MM.1S (cell line): Measurements from ENCODE around the gene HMOX2.

ENCODE experiments used
- DNase-seq: peaks from one replicate; pipeline ENCODE4 v3.0.0-alpha.2; 2015
- H2AFZ ChIP-seq: fragments of 300-600 bp; sonication (generic); 2 replicates; pipeline ENCODE4 v1.6.0; 2016; ENCODE audit warnings: antibody characterized with exemption, low read length
- H3F3A ChIP-seq: fragments of 300-600 bp; sonication (generic); 2 replicates; pipeline ENCODE4 v1.6.1; 2016; ENCODE audit warnings: mild to moderate bottlenecking, antibody characterized with exemption, low read length, moderate library complexity, mixed read lengths; ENCODE audit not compliant: insufficient read depth
- H3K27ac ChIP-seq: fragments of 300-600 bp; sonication (generic); 2 replicates; pipeline ENCODE4 v1.5.1; 2016; ENCODE audit warnings: mild to moderate bottlenecking, low read length
- H3K27me3 ChIP-seq: fragments of 300-600 bp; sonication (generic); replicated peaks from 2 replicates; pipeline ENCODE4 v1.6.0; 2016; ENCODE audit warnings: low read length; ENCODE audit not compliant: insufficient read depth
- H3K36me3 ChIP-seq: fragments of 300-600 bp; sonication (generic); replicated peaks from 2 replicates; pipeline ENCODE4 v1.6.1; 2016; ENCODE audit warnings: mild to moderate bottlenecking, low read length, mixed read lengths; ENCODE audit not compliant: insufficient read depth
- H3K4me1 ChIP-seq: fragments of 300-600 bp; sonication (generic); 2 replicates; pipeline ENCODE4 v1.6.1; 2016; ENCODE audit warnings: low read length, mixed read lengths
- H3K4me2 ChIP-seq: fragments of 300-600 bp; sonication (generic); 2 replicates; pipeline ENCODE4 v1.6.0; 2016; ENCODE audit warnings: low read depth, low read length
- H3K4me3 ChIP-seq: fragments of 300-600 bp; sonication (generic); 2 replicates; pipeline ENCODE4 v1.5.1; 2016; ENCODE audit warnings: low read length, mixed read lengths
- H3K79me2 ChIP-seq: fragments of 300-600 bp; sonication (generic); 2 replicates; pipeline ENCODE4 v1.6.1; 2016; ENCODE audit warnings: mixed run types, low read length, mixed read lengths
- H3K9ac ChIP-seq: fragments of 300-600 bp; sonication (generic); 2 replicates; pipeline ENCODE4 v1.6.1; 2016; ENCODE audit warnings: low read length, mixed read lengths
- H3K9me2 ChIP-seq: fragments of 300-600 bp; sonication (generic); replicated peaks from 2 replicates; pipeline ENCODE4 v1.6.1; 2016; ENCODE audit warnings: mild to moderate bottlenecking, low read length, mixed read lengths; ENCODE audit not compliant: insufficient read depth
- H3K9me3 ChIP-seq: fragments of 300-600 bp; sonication (generic); replicated peaks from 2 replicates; pipeline ENCODE4 v1.6.1; 2016; ENCODE audit warnings: mild to moderate bottlenecking, low read length, mixed read lengths; ENCODE audit not compliant: insufficient read depth
- H4K20me1 ChIP-seq: fragments of 300-600 bp; sonication (generic); 2 replicates; pipeline ENCODE4 v1.6.1; 2016; ENCODE audit warnings: mild to moderate bottlenecking, low read length, moderate library complexity, mixed read lengths; ENCODE audit not compliant: insufficient read depth
- CTCF ChIP-seq: fragments of 300-600 bp; sonication (generic); IDR thresholded peaks from 2 replicates; pipeline ENCODE4 v1.5.1; 2016; ENCODE audit warnings: antibody characterized with exemption, low read length, mixed read lengths
- EZH2 ChIP-seq: fragments of 300-600 bp; sonication (generic); optimal IDR thresholded peaks from 2 replicates; pipeline ENCODE3; 2017; ENCODE audit warnings: low read depth, mild to moderate bottlenecking, antibody characterized with exemption, low read length, mixed read lengths
- EZH2phosphoT487 ChIP-seq: fragments of 300-600 bp; sonication (generic); IDR thresholded peaks from 2 replicates; pipeline ENCODE4 v1.6.1; 2018; ENCODE audit warnings: antibody characterized with exemption, low read length

HMOX2 gene

GRCh38 chr16:4488499-4488967, 12.3 kb downstream of the HMOX2 start:
- no peaks in the 10 kb centered on the region for H4K20me1 ChIP-seq
- no peak for DNase-seq
- H3K4me2 ChIP-seq: no peak overlapping the region
- H3K4me3 ChIP-seq: no peak overlapping the region
- no peak overlapping the region for H3K9ac ChIP-seq
- no peaks in the 10 kb centered on the region for H3K4me1 ChIP-seq
- H3K79me2 ChIP-seq: peaks cover 48% of the 10 kb centered on the region
- no peaks in the 10 kb centered on the region; the same call in 1 of the 2 replicates for H3F3A ChIP-seq
- no peak overlapping the region for H2AFZ ChIP-seq
- H3K9me3 ChIP-seq: no peaks in the 10 kb centered on the region
- no peak overlapping the region for H3K27ac ChIP-seq
- H3K36me3 ChIP-seq: 0 out of 2 replicates have a peak, but pooled peaks cover 4% of the 10 kb centered on the region
- no peak for TF ChIP-seq EZH2phosphoT487
- H3K27me3 ChIP-seq: no peaks in the 10 kb centered on the region
- no peaks in the 10 kb centered on the region for H3K9me2 ChIP-seq

- H2AFZ ChIP-seq: no peak overlapping the region
- H3K27ac ChIP-seq: no peak overlapping the region
- no peak for DNase-seq
- H3K36me3 ChIP-seq: 0 out of 2 replicates have a peak, but pooled peaks cover 4% of the 10 kb centered on the region
- H3K4me3 ChIP-seq: no peak overlapping the region
- no peaks in the 10 kb centered on the region for H3K27me3 ChIP-seq
- no peak overlapping the region for H3K9ac ChIP-seq
- no peaks in the 10 kb centered on the region; the same call in 1 of the 2 replicates for H3F3A ChIP-seq
- TF ChIP-seq CTCF (no peak), EZH2phosphoT487 (no peak), EZH2 (no peak)
- H3K4me1 ChIP-seq: no peaks in the 10 kb centered on the region
- no peaks in the 10 kb centered on the region for H4K20me1 ChIP-seq
- no peaks in the 10 kb centered on the region for H3K9me3 ChIP-seq
- H3K4me2 ChIP-seq: no peak overlapping the region
- H3K79me2 ChIP-seq: peaks cover 49% of the 10 kb centered on the region
- no peaks in the 10 kb centered on the region for H3K9me2 ChIP-seq
Measured at GRCh38 chr16:4489030-4489429, 12.8 kb downstream of the HMOX2 start.

GRCh38 chr16:4491898-4492297, 15.7 kb downstream of the HMOX2 start:
- H3K36me3 ChIP-seq: 0 out of 2 replicates have a peak, but pooled peaks cover 7% of the 10 kb centered on the region
- no peak overlapping the region for H3K9ac ChIP-seq
- no peak overlapping the region for H2AFZ ChIP-seq
- TF ChIP-seq CTCF (no peak), EZH2 (no peak), EZH2phosphoT487 (no peak)
- no peaks in the 10 kb centered on the region for H4K20me1 ChIP-seq
- H3K4me3 ChIP-seq: no peak overlapping the region
- no peak overlapping the region for H3K27ac ChIP-seq
- H3K79me2 ChIP-seq: peaks cover 51% of the 10 kb centered on the region
- no peaks in the 10 kb centered on the region for H3K9me3 ChIP-seq
- H3K9me2 ChIP-seq: no peaks in the 10 kb centered on the region
- no peaks in the 10 kb centered on the region for H3K27me3 ChIP-seq
- H3K4me2 ChIP-seq: no peak overlapping the region
- no peaks in the 10 kb centered on the region; the same call in 1 of the 2 replicates for H3F3A ChIP-seq
- DNase-seq: no peak
- no peaks in the 10 kb centered on the region for H3K4me1 ChIP-seq

- H3K79me2 ChIP-seq: peaks cover 60% of the 10 kb centered on the region
- H3K9me2 ChIP-seq: no peaks in the 10 kb centered on the region
- no peaks in the 10 kb centered on the region for H3K27me3 ChIP-seq
- 0 out of 2 replicates have a peak, but pooled peaks cover 3% of the 10 kb centered on the region for H3K36me3 ChIP-seq
- H3K9ac ChIP-seq: no peak overlapping the region
- H3K27ac ChIP-seq: no peak overlapping the region
- no peak overlapping the region for H3K4me3 ChIP-seq
- no peak overlapping the region for H3K4me2 ChIP-seq
- DNase-seq: no peak
- TF ChIP-seq EZH2phosphoT487: no peak
- no peaks in the 10 kb centered on the region for H4K20me1 ChIP-seq
- H3K9me3 ChIP-seq: no peaks in the 10 kb centered on the region
- H3K4me1 ChIP-seq: no peaks in the 10 kb centered on the region
- H2AFZ ChIP-seq: no peak overlapping the region
- no peaks in the 10 kb centered on the region for H3F3A ChIP-seq
Measured at GRCh38 chr16:4494746-4495490, 18.7 kb downstream of the HMOX2 start.
